ENCODE measurements around the gene STT3B.

GRCh38 chr3:31661286-31661685, 128.6 kb downstream of the STT3B start:
- TF ChIP-seq YY1 (tag by site-specific recombination; IDR thresholded peaks at IDR 0.05) (no peak), CTCF (tag by site-specific recombination; IDR thresholded peaks at IDR 0.05) (no peak), RBAK (tag by site-specific recombination; IDR thresholded peaks at IDR 0.05) (no peak), ZNF423 (tag by site-specific recombination; IDR thresholded peaks at IDR 0.05) (no peak), ZNF18 (tag by site-specific recombination; IDR thresholded peaks at IDR 0.05) (no peak), ZSCAN4 (tag by site-specific recombination; IDR thresholded peaks at IDR 0.05) (no peak), HOXD13 (CRISPR knock-in tag; IDR thresholded peaks at IDR 0.05; ENCODE audit: borderline replicate concordance) (no peak), ZBTB10 (tag by site-specific recombination; IDR thresholded peaks at IDR 0.05) (no peak), ZNF202 (tag by site-specific recombination; IDR thresholded peaks at IDR 0.05; ENCODE audit: borderline replicate concordance) (no peak), ZBTB21 (tag by site-specific recombination; IDR thresholded peaks at IDR 0.05) (no peak), REST (tag by site-specific recombination; IDR thresholded peaks at IDR 0.05) (no peak), ZNF157 (tag by site-specific recombination; IDR thresholded peaks at IDR 0.05) (no peak), ZBTB1 (tag by site-specific recombination; IDR thresholded peaks at IDR 0.05) (no peak), ZNF274 (IDR thresholded peaks at IDR 0.05; ENCODE audit: low read length) (no peak), ZNF274 (tag by site-specific recombination; IDR thresholded peaks at IDR 0.05; ENCODE audit: borderline replicate concordance) (no peak)

All from HEK293 (cell line).